ENCODE results near the gene TTF1.

Gene TTF1

DNA sequence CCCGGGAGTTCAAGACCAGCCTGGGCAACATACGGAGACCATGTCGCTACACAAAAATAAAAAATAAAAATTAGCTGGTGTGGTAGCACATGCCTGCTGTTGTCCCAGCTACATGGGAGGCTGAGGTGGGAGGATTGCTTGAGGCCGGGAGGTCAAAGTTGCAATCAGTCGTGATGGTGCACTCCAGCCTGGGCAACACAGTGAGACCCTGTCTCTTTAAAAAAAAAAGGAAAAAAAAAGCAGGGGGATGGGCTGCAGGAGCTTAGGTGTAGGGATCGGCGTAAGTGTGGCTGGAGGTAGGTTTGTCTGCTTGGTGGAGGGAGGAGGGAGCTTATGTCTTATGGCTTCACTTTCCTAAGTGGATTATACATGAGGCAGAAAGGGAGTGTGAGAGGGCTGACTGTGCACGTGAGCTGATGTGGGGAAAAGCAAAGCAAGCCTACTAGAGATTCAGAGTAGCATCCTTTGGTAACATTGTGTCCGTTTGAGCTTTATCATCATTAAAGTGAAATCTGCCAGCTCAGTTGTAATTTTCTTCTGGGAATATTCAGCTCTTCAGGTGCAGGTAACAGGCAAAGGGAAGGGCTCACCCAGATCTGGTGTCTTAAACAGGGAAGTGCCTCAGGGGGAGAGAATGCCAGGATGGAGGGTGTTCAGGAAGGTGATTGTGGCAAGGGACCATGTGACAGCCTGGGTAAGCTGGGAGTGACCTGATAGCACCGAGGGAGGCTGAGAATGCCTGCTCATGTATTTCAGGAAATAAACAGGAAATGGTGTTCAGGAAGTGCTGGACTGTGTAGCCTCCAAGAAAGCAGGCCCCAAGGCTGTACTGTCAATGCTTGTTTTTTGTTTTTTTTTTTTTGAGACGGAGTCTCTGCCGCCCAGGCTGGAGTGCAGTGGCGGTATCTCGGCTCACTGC lies 34.2 kb downstream of the TTF1 start:
- H3K27ac ChIP-seq: peak overlapping the region; percentile 5; the same call in 1 of the 2 replicates
- POLR2A ChIA-PET (ENCODE audit: low non-redundant PET): interaction anchor here (0.7 to 1.2 kb wide), 2 partner anchors 25 to 300 kb away, joined by 3 to 4 read pairs; no protein-coding TSS in a partner anchor
- CTCF ChIA-PET: interaction anchor here (0.5 to 0.6 kb wide), 6 partner anchors 15 to 610 kb away, joined by 3 to 7 read pairs (median 3); no protein-coding TSS in a partner anchor
- DNase-seq (ENCODE audit: low spot score): no peak
- no peak for TF ChIP-seq CTCF (conservative IDR thresholded peaks at IDR 0.05; ENCODE audit: low read depth)

DNA sequence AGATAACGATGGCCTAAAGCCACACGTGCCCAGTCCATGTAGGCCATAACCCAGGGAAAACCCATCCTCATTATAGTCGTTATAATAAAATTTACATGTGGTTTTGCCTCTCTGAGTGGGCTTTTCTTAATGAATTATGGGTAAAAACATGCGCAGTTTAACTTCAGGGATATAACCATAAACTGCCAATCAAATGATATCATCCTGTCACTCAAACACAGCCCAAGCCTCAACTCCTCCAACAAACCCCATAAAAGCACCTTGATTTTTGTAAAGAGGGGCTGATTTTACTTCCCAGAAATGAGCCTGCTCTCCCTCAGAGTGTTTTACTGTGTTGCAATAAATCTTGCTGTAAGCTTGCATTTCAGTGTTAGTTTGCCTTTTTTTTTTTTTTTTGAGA lies 36.0 kb downstream of the TTF1 start:
- no peak for TF ChIP-seq CTCF (conservative IDR thresholded peaks at IDR 0.05; ENCODE audit: low read depth)
- H3K27ac ChIP-seq: no peak overlapping the region
- no peak for DNase-seq (ENCODE audit: low spot score)
- POLR2A ChIA-PET (ENCODE audit: low non-redundant PET): no interaction called here
- CTCF ChIA-PET: interaction anchor here (0.7 kb wide), 1 partner anchor 489 kb away, joined by 6 read pairs; no protein-coding TSS in a partner anchor

GRCh38 chr9:132369421-132369820 lies 37.2 kb downstream of the TTF1 start:
- no peak for TF ChIP-seq CTCF (conservative IDR thresholded peaks at IDR 0.05; ENCODE audit: low read depth)
- POLR2A ChIA-PET (ENCODE audit: low non-redundant PET): no interaction called here
- H3K27ac ChIP-seq: no peak overlapping the region
- CTCF ChIA-PET: no interaction called here
- DNase-seq (ENCODE audit: low spot score): no peak

DNA sequence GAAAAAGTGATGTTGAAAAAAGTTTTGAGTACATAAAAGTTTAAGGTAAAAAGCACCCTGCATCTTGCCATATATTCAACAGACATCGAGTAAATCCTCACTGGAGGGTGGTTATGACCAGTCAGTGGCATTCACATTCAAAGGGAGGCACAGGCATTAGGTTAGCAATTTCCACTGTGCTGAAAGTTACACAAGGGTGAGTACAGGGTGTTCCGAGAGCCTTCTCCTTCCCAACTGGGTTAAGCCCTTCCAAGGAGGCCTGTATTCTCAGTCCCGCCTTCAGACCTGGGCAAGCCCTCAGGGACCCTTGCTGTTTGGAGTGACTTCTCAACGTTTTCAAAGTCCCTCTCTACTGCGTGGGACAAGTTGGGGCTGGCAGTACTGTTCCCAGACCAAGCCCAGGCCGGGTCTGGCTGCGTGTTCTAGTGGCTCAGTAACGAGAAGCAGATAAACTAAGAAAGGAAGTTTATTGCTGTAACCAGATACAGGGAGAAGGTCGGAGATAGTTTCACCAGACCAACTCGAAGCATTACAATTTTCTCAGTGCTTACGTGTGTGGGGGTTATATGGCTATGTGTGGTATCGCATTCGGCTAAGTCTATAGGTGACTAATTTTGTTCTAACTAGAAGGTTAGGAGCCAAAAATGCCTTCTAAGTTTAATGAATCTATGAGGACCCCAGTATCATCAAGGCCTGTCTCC lies 38.9 kb downstream of the TTF1 start:
- ChIA-PET POLR2A (ENCODE audit: low non-redundant PET) (no interaction called here), CTCF (no interaction called here)
- no peak overlapping the region for H3K27ac ChIP-seq
- TF ChIP-seq CTCF (conservative IDR thresholded peaks at IDR 0.05; ENCODE audit: low read depth): no peak
- DNase-seq (ENCODE audit: low spot score): no peak

- TF ChIP-seq CTCF (conservative IDR thresholded peaks at IDR 0.05; ENCODE audit: low read depth): no peak
- no peak overlapping the region for H3K27ac ChIP-seq
- CTCF ChIA-PET: no interaction called here
- POLR2A ChIA-PET (ENCODE audit: low non-redundant PET): no interaction called here
- no peak for DNase-seq (ENCODE audit: low spot score)
Measured at GRCh38 chr9:132366481-132366880, 40.2 kb downstream of the TTF1 start.

DNA sequence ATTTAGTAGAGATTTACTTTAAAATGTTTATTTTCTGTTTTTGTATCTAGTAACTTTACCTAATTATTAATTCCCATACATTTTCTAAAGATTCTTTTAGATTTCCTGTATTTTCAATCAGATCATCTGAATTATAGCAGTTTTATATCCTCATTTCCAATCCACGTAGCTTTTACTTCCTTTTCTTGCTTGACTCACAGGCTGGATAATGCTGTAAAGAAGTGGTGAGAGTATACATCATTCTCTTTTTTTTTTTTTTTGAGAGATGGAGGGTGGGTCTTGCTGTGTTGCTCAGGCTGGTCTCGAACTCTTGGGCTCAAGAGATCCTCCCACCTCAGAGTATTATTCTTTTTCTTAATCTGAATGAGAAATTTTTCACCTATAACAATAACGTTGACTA lies 40.7 kb downstream of the TTF1 start:
- no peak for TF ChIP-seq CTCF (conservative IDR thresholded peaks at IDR 0.05; ENCODE audit: low read depth)
- H3K27ac ChIP-seq: no peak overlapping the region
- DNase-seq (ENCODE audit: low spot score): no peak
- ChIA-PET CTCF (no interaction called here), POLR2A (ENCODE audit: low non-redundant PET) (no interaction called here)
